ENCODE results near the gene ABCD1.

GRCh38 chrX:153780678-153781427, 56.2 kb downstream of the ABCD1 start, which contains the start of gene SRPK3:
- TF ChIP-seq POLR2A (IDR thresholded peaks at IDR 0.05): no peak
- TF ChIP-seq, protein P1, sequence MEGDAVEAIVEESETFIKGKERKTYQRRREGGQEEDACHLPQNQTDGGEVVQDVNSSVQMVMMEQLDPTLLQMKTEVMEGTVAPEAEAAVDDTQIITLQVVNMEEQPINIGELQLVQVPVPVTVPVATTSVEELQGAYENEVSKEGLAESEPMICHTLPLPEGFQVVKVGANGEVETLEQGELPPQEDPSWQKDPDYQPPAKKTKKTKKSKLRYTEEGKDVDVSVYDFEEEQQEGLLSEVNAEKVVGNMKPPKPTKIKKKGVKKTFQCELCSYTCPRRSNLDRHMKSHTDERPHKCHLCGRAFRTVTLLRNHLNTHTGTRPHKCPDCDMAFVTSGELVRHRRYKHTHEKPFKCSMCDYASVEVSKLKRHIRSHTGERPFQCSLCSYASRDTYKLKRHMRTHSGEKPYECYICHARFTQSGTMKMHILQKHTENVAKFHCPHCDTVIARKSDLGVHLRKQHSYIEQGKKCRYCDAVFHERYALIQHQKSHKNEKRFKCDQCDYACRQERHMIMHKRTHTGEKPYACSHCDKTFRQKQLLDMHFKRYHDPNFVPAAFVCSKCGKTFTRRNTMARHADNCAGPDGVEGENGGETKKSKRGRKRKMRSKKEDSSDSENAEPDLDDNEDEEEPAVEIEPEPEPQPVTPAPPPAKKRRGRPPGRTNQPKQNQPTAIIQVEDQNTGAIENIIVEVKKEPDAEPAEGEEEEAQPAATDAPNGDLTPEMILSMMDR (IDR thresholded peaks at IDR 0.05): no peak
